ENCODE data around the gene CDH4. TPM values are rescaled to one million over a fixed set of nuclear protein-coding genes. Genes with fewer than 3 reads are reported as not detected.

Gene CDH4
- polyA plus RNA-seq, 2 donors: 0.02 to 0.05 TPM

- Histone ChIP-seq H3K27me3 (ENCODE audit: control insufficient read depth in 1 of 2, insufficient read depth in 2 of 2, low read length in 2 of 2) (no peaks in the 10 kb centered on the region), H3K4me3 (ENCODE audit: low read depth in 1 of 2, low read length in 2 of 2) (no peak overlapping the region), H3K4me1 (ENCODE audit: control insufficient read depth in 2 of 2, insufficient read depth in 2 of 2, low read length in 1 of 2) (peaks cover 0 to 3% of the 10 kb centered on the region in 2 donors), H3K36me3 (ENCODE audit: control insufficient read depth in 2 of 2, insufficient read depth in 2 of 2, low read length in 1 of 2) (no peaks in the 10 kb centered on the region), H3K27ac (ENCODE audit: low read depth in 2 of 2, low read length in 1 of 2) (no peak overlapping the region), H3K9me3 (ENCODE audit: control insufficient read depth in 2 of 2, insufficient read depth in 1 of 2, low read depth in 1 of 2, low read length in 1 of 2) (no peaks in the 10 kb centered on the region)
- 82% methylated on average over 15 of the region's 15 CpGs for WGBS, 2 donors
These were observed 504.1 kb downstream of the CDH4 start for GRCh38 chr20:61755971-61756845.

- no peaks in the 10 kb centered on the region for H3K9me3 ChIP-seq (ENCODE audit: control insufficient read depth in 2 of 2, insufficient read depth in 1 of 2, low read depth in 1 of 2, low read length in 1 of 2)
- H3K27me3 ChIP-seq (ENCODE audit: control insufficient read depth in 1 of 2, insufficient read depth in 2 of 2, low read length in 2 of 2): no peaks in the 10 kb centered on the region
- H3K4me3 ChIP-seq (ENCODE audit: low read depth in 1 of 2, low read length in 2 of 2): no peak overlapping the region
- H3K4me1 ChIP-seq (ENCODE audit: control insufficient read depth in 2 of 2, insufficient read depth in 2 of 2, low read length in 1 of 2): peaks cover 0 to 3% of the 10 kb centered on the region in 2 donors
- WGBS, 2 donors: 63 to 70% methylated on average over 18 of the region's 18 CpGs
- no peak overlapping the region for H3K27ac ChIP-seq (ENCODE audit: low read depth in 2 of 2, low read length in 1 of 2)
- no peaks in the 10 kb centered on the region for H3K36me3 ChIP-seq (ENCODE audit: control insufficient read depth in 2 of 2, insufficient read depth in 2 of 2, low read length in 1 of 2)
These were observed 505.1 kb downstream of the CDH4 start for GRCh38 chr20:61756966-61757677.

GRCh38 chr20:61757678-61758563 is 505.9 kb downstream of the CDH4 start:
- Histone ChIP-seq H3K9me3 (ENCODE audit: control insufficient read depth in 2 of 2, insufficient read depth in 1 of 2, low read depth in 1 of 2, low read length in 1 of 2) (no peaks in the 10 kb centered on the region), H3K4me1 (ENCODE audit: control insufficient read depth in 2 of 2, insufficient read depth in 2 of 2, low read length in 1 of 2) (peaks cover 0 to 3% of the 10 kb centered on the region in 2 donors), H3K27me3 (ENCODE audit: control insufficient read depth in 1 of 2, insufficient read depth in 2 of 2, low read length in 2 of 2) (no peaks in the 10 kb centered on the region), H3K36me3 (ENCODE audit: control insufficient read depth in 2 of 2, insufficient read depth in 2 of 2, low read length in 1 of 2) (no peaks in the 10 kb centered on the region), H3K4me3 (ENCODE audit: low read depth in 1 of 2, low read length in 2 of 2) (no peak overlapping the region), H3K27ac (ENCODE audit: low read depth in 2 of 2, low read length in 1 of 2) (no peak overlapping the region)
- WGBS, 2 donors: 73 to 76% methylated on average over 25 of the region's 25 CpGs

GRCh38 chr20:61758564-61759200 is 506.6 kb downstream of the CDH4 start:
- Histone ChIP-seq H3K27ac (ENCODE audit: low read depth in 2 of 2, low read length in 1 of 2) (no peak overlapping the region), H3K27me3 (ENCODE audit: control insufficient read depth in 1 of 2, insufficient read depth in 2 of 2, low read length in 2 of 2) (no peaks in the 10 kb centered on the region), H3K4me1 (ENCODE audit: control insufficient read depth in 2 of 2, insufficient read depth in 2 of 2, low read length in 1 of 2) (peaks cover 0 to 3% of the 10 kb centered on the region in 2 donors), H3K36me3 (ENCODE audit: control insufficient read depth in 2 of 2, insufficient read depth in 2 of 2, low read length in 1 of 2) (no peaks in the 10 kb centered on the region), H3K9me3 (ENCODE audit: control insufficient read depth in 2 of 2, insufficient read depth in 1 of 2, low read depth in 1 of 2, low read length in 1 of 2) (no peaks in the 10 kb centered on the region), H3K4me3 (ENCODE audit: low read depth in 1 of 2, low read length in 2 of 2) (no peak overlapping the region)
- WGBS, 2 donors: 91 to 93% methylated on average over 25 of the region's 25 CpGs

GRCh38 chr20:61759286-61760065 is 507.4 kb downstream of the CDH4 start:
- peaks cover 0 to 3% of the 10 kb centered on the region in 2 donors for H3K4me1 ChIP-seq (ENCODE audit: control insufficient read depth in 2 of 2, insufficient read depth in 2 of 2, low read length in 1 of 2)
- no peaks in the 10 kb centered on the region for H3K27me3 ChIP-seq (ENCODE audit: control insufficient read depth in 1 of 2, insufficient read depth in 2 of 2, low read length in 2 of 2)
- no peaks in the 10 kb centered on the region for H3K9me3 ChIP-seq (ENCODE audit: control insufficient read depth in 2 of 2, insufficient read depth in 1 of 2, low read depth in 1 of 2, low read length in 1 of 2)
- H3K4me3 ChIP-seq (ENCODE audit: low read depth in 1 of 2, low read length in 2 of 2): no peak overlapping the region
- no peaks in the 10 kb centered on the region for H3K36me3 ChIP-seq (ENCODE audit: control insufficient read depth in 2 of 2, insufficient read depth in 2 of 2, low read length in 1 of 2)
- 83 to 89% methylated on average over 22 of the region's 22 CpGs for WGBS, 2 donors
- no peak overlapping the region for H3K27ac ChIP-seq (ENCODE audit: low read depth in 2 of 2, low read length in 1 of 2)

GRCh38 chr20:61760321-61760720 is 508.3 kb downstream of the CDH4 start:
- Histone ChIP-seq H3K36me3 (ENCODE audit: control insufficient read depth in 2 of 2, insufficient read depth in 2 of 2, low read length in 1 of 2) (no peaks in the 10 kb centered on the region), H3K4me1 (ENCODE audit: control insufficient read depth in 2 of 2, insufficient read depth in 2 of 2, low read length in 1 of 2) (peaks cover 0 to 1% of the 10 kb centered on the region in 2 donors), H3K4me3 (ENCODE audit: low read depth in 1 of 2, low read length in 2 of 2) (no peak overlapping the region), H3K27ac (ENCODE audit: low read depth in 2 of 2, low read length in 1 of 2) (no peak overlapping the region), H3K27me3 (ENCODE audit: control insufficient read depth in 1 of 2, insufficient read depth in 2 of 2, low read length in 2 of 2) (no peaks in the 10 kb centered on the region), H3K9me3 (ENCODE audit: control insufficient read depth in 2 of 2, insufficient read depth in 1 of 2, low read depth in 1 of 2, low read length in 1 of 2) (no peaks in the 10 kb centered on the region)
- 73 to 76% methylated on average over 11 of the region's 11 CpGs for WGBS, 2 donors

GRCh38 chr20:61760731-61761130 is 508.7 kb downstream of the CDH4 start:
- WGBS, 2 donors: 73 to 81% methylated on average over 7 of the region's 7 CpGs
- no peaks in the 10 kb centered on the region for H3K27me3 ChIP-seq (ENCODE audit: control insufficient read depth in 1 of 2, insufficient read depth in 2 of 2, low read length in 2 of 2)
- no peak overlapping the region for H3K4me3 ChIP-seq (ENCODE audit: low read depth in 1 of 2, low read length in 2 of 2)
- H3K9me3 ChIP-seq (ENCODE audit: control insufficient read depth in 2 of 2, insufficient read depth in 1 of 2, low read depth in 1 of 2, low read length in 1 of 2): no peaks in the 10 kb centered on the region
- no peaks in the 10 kb centered on the region for H3K4me1 ChIP-seq (ENCODE audit: control insufficient read depth in 2 of 2, insufficient read depth in 2 of 2, low read length in 1 of 2)
- no peak overlapping the region for H3K27ac ChIP-seq (ENCODE audit: low read depth in 2 of 2, low read length in 1 of 2)
- H3K36me3 ChIP-seq (ENCODE audit: control insufficient read depth in 2 of 2, insufficient read depth in 2 of 2, low read length in 1 of 2): no peaks in the 10 kb centered on the region

- no peaks in the 10 kb centered on the region for H3K27me3 ChIP-seq (ENCODE audit: control insufficient read depth in 1 of 2, insufficient read depth in 2 of 2, low read length in 2 of 2)
- H3K9me3 ChIP-seq (ENCODE audit: control insufficient read depth in 2 of 2, insufficient read depth in 1 of 2, low read depth in 1 of 2, low read length in 1 of 2): no peaks in the 10 kb centered on the region
- H3K27ac ChIP-seq (ENCODE audit: low read depth in 2 of 2, low read length in 1 of 2): no peak overlapping the region
- H3K4me3 ChIP-seq (ENCODE audit: low read depth in 1 of 2, low read length in 2 of 2): no peak overlapping the region
- H3K4me1 ChIP-seq (ENCODE audit: control insufficient read depth in 2 of 2, insufficient read depth in 2 of 2, low read length in 1 of 2): no peaks in the 10 kb centered on the region
- 84 to 85% methylated on average over 25 of the region's 25 CpGs for WGBS, 2 donors
- H3K36me3 ChIP-seq (ENCODE audit: control insufficient read depth in 2 of 2, insufficient read depth in 2 of 2, low read length in 1 of 2): no peaks in the 10 kb centered on the region
These were observed 509.5 kb downstream of the CDH4 start for GRCh38 chr20:61761453-61762166.
